ENCODE data around the gene STEAP3. TPM values are rescaled to one million over a fixed set of nuclear protein-coding genes. Genes with fewer than 3 reads are reported as not detected.
A peak's percentile ranks its signal among the peaks of the same experiment; 100 is the strongest.

Gene STEAP3
- total RNA-seq, 1 donor from 2014 or later = 38.8 TPM

GRCh38 chr2:119283873-119284331, 60.3 kb downstream of the STEAP3 start:
- H3K4me3 ChIP-seq (ENCODE audit: low read depth, low read length) = no peak overlapping the region
- TF ChIP-seq CTCF (IDR thresholded peaks at IDR 0.05; ENCODE audit: insufficient read depth, low read length, poor library complexity, severe bottlenecking) = no peak
- H3K36me3 ChIP-seq (ENCODE audit: control insufficient read depth, insufficient read depth, low read length) = no peaks in the 10 kb centered on the region
- peak; percentile 45 for DNase-seq (ENCODE audit: low read depth)
- H3K27me3 ChIP-seq (ENCODE audit: control insufficient read depth, insufficient read depth, low read length) = no peaks in the 10 kb centered on the region

- Histone ChIP-seq H3K27me3 (ENCODE audit: control insufficient read depth, insufficient read depth, low read length) (no peaks in the 10 kb centered on the region), H3K4me3 (ENCODE audit: low read depth, low read length) (no peak overlapping the region), H3K36me3 (ENCODE audit: control insufficient read depth, insufficient read depth, low read length) (no peaks in the 10 kb centered on the region)
- no peak for TF ChIP-seq CTCF (IDR thresholded peaks at IDR 0.05; ENCODE audit: insufficient read depth, low read length, poor library complexity, severe bottlenecking)
- DNase-seq (ENCODE audit: low read depth) = no peak
These were observed 63.0 kb downstream of the STEAP3 start for GRCh38 chr2:119286661-119287060.

DNA sequence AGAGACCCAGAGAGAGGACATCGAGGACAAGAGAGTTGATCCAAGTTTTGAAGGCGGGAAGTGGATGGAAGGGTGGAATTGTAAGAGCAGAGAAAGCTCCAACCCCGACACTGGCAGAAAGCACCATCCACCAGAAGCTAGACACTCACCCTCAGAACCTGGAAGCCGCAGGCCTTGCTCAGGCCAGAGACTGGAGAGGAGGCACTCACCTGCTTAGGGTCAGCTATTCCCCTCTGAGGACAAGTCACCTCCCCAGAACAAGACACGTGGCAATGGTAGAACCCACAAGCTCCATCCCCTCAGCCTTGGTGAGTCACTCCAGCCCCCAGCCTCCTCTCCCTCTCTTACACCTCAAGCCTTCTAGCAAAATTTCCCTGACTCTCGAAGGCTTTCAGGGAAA, 64.9 kb downstream of the STEAP3 start:
- no peak for TF ChIP-seq CTCF (IDR thresholded peaks at IDR 0.05; ENCODE audit: insufficient read depth, low read length, poor library complexity, severe bottlenecking)
- no peaks in the 10 kb centered on the region for H3K36me3 ChIP-seq (ENCODE audit: control insufficient read depth, insufficient read depth, low read length)

DNA sequence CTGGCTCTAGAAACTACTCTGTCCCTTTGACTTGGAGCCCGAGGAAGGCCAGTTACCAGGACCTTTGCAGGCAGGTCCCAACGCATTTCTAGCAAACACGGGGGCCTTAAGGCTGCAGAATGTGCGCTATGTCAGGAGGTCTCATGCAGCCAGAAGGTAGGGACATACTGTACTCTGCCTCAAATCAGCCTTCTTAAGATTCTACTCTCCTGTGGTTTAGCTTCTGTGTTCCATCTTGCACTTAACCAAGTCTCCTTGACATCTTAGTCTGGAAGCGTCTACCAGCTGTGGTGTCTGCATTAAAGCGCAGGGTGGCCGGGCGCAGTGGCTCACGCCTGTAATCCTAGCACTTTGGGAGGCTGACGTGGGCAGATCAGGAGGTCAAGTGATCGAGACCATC, 65.5 kb downstream of the STEAP3 start:
- no peaks in the 10 kb centered on the region for H3K36me3 ChIP-seq (ENCODE audit: control insufficient read depth, insufficient read depth, low read length)
- TF ChIP-seq CTCF (IDR thresholded peaks at IDR 0.05; ENCODE audit: insufficient read depth, low read length, poor library complexity, severe bottlenecking) = no peak
- DNase-seq (ENCODE audit: low read depth) = no peak
- no peak overlapping the region for H3K4me3 ChIP-seq (ENCODE audit: low read depth, low read length)
- H3K27me3 ChIP-seq (ENCODE audit: control insufficient read depth, insufficient read depth, low read length) = no peaks in the 10 kb centered on the region

More for the DNA sequence above, 64.9 kb downstream of the STEAP3 start:
- H3K27me3 ChIP-seq (ENCODE audit: control insufficient read depth, insufficient read depth, low read length) = no peaks in the 10 kb centered on the region
- DNase-seq (ENCODE audit: low read depth) = no peak
- no peak overlapping the region for H3K4me3 ChIP-seq (ENCODE audit: low read depth, low read length)

DNA sequence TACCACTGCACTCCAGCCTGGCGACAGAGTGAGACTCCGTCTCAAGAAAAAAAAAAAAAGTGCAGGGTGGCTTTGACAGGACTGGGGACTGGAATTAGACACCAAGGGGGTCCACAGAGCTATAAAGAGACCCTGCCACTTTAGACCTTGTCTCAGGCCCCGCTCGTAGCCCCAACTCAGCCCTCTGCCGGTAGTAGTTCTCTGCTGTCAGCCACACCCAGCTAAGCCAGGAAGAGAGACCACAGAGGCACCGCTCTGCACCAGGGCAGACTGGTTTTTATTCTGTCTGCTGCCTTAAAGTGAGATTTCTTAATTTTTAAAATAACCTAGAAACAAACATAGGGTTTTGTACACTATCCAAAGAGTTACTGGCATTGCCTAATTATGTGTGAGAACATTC, 66.0 kb downstream of the STEAP3 start:
- TF ChIP-seq CTCF (IDR thresholded peaks at IDR 0.05; ENCODE audit: insufficient read depth, low read length, poor library complexity, severe bottlenecking) = no peak
- DNase-seq (ENCODE audit: low read depth) = no peak
- no peaks in the 10 kb centered on the region for H3K36me3 ChIP-seq (ENCODE audit: control insufficient read depth, insufficient read depth, low read length)
- H3K27me3 ChIP-seq (ENCODE audit: control insufficient read depth, insufficient read depth, low read length) = no peaks in the 10 kb centered on the region
- H3K4me3 ChIP-seq (ENCODE audit: low read depth, low read length) = no peak overlapping the region

- Histone ChIP-seq H3K4me3 (ENCODE audit: low read depth, low read length) (no peak overlapping the region), H3K36me3 (ENCODE audit: control insufficient read depth, insufficient read depth, low read length) (no peaks in the 10 kb centered on the region), H3K27me3 (ENCODE audit: control insufficient read depth, insufficient read depth, low read length) (no peaks in the 10 kb centered on the region)
- DNase-seq (ENCODE audit: low read depth) = no peak
- TF ChIP-seq CTCF (IDR thresholded peaks at IDR 0.05; ENCODE audit: insufficient read depth, low read length, poor library complexity, severe bottlenecking) = peak; percentile 88
These were observed 67.4 kb downstream of the STEAP3 start for GRCh38 chr2:119290859-119291587.
